Liver (tissue), 3 donors: Measurements from ENCODE around the gene ROPN1B.

Source experiments
- EGR1 ChIP-seq, 2 donors: IDR thresholded peaks; 2 replicates each; pipeline ENCODE4 v1.6.1; 2016 to 2018; ENCODE audit warnings: antibody characterized with exemption in 2 of 2, low read depth in 2 of 2
- GABPA ChIP-seq, 2 donors: IDR thresholded peaks in 1 of 2; conservative IDR thresholded peaks in 1 of 2; 2 replicates each; pipeline ENCODE4 v1.6.1; 2016; ENCODE audit warnings: antibody characterized with exemption in 2 of 2, mild to moderate bottlenecking in 1 of 2, moderate library complexity in 1 of 2
- HNF4A ChIP-seq, 2 donors: conservative IDR thresholded peaks; 2 replicates each; pipeline ENCODE4 v1.6.1; 2016; ENCODE audit warnings: antibody characterized with exemption in 2 of 2, mild to moderate bottlenecking in 2 of 2
- HNF4G ChIP-seq: IDR thresholded peaks from 2 replicates; pipeline ENCODE4 v1.6.1; 2016; ENCODE audit warnings: antibody characterized with exemption
- JUND ChIP-seq, 2 donors: IDR thresholded peaks; 2 replicates each; pipeline ENCODE4 v1.6.1; 2016; ENCODE audit warnings: antibody characterized with exemption in 2 of 2
- RAD21 ChIP-seq, 2 donors: IDR thresholded peaks; 2 replicates each; pipeline ENCODE4 v1.6.1; 2016; ENCODE audit warnings: antibody characterized with exemption in 2 of 2, mild to moderate bottlenecking in 2 of 2
- RXRA ChIP-seq, 2 donors: IDR thresholded peaks; 2 replicates each; pipeline ENCODE4 v1.6.1; 2017 to 2018; ENCODE audit warnings: antibody characterized with exemption in 2 of 2, mild to moderate bottlenecking in 1 of 2
- SP1 ChIP-seq: IDR thresholded peaks from 2 replicates; pipeline ENCODE4 v1.6.1; 2018; ENCODE audit warnings: antibody characterized with exemption, mild to moderate bottlenecking
- TAF1 ChIP-seq: conservative IDR thresholded peaks from 2 replicates; pipeline ENCODE4 v1.6.1; 2016; ENCODE audit warnings: antibody characterized with exemption, mild to moderate bottlenecking
- YY1 ChIP-seq: IDR thresholded peaks from 2 replicates; pipeline ENCODE4 v1.6.1; 2016; ENCODE audit warnings: antibody characterized with exemption, mild to moderate bottlenecking
- TF ChIP-seq, protein P1 (sequence below): IDR thresholded peaks from 2 replicates; pipeline ENCODE4 v1.6.1; 2016; ENCODE audit warnings: antibody characterized with exemption
- TF ChIP-seq, protein P2 (sequence below): fragments of 150-350 bp; IDR thresholded peaks from 2 replicates; pipeline ENCODE4 v1.5.1; 2017; ENCODE audit warnings: improper control_type of control experiment, low read depth, low read length; ENCODE audit not compliant: missing input control
- TF ChIP-seq, protein P3 (sequence below): IDR thresholded peaks from 2 replicates; pipeline ENCODE4 v1.6.1; 2016; ENCODE audit warnings: antibody characterized with exemption, mild to moderate bottlenecking
- donor health status: healthy.
- donor health status: healthy.

DNA sequence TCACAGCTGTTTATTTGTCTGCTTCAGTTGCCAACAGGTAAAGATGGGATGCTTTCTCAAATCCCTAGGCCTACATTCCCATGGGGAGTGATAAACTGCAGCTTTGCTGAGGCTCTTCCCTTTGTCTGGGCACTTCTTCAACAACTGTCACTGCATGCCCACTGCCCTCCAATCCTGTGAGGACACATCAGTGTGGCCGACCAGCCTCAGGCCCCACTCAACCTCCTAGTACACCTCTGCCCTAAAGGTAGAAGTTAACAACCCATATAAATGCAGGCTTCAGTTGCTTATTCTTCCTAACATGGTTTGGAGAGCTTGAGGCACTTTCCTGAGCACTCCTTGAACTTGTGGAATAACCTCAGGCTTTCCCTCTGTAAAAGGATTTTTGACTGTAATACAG, 49.6 kb downstream of the ROPN1B start:
- no peak for TF ChIP-seq TAF1
- TF ChIP-seq, protein P1, sequence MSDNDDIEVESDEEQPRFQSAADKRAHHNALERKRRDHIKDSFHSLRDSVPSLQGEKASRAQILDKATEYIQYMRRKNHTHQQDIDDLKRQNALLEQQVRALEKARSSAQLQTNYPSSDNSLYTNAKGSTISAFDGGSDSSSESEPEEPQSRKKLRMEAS, result no peak
- TF ChIP-seq, protein P2, sequence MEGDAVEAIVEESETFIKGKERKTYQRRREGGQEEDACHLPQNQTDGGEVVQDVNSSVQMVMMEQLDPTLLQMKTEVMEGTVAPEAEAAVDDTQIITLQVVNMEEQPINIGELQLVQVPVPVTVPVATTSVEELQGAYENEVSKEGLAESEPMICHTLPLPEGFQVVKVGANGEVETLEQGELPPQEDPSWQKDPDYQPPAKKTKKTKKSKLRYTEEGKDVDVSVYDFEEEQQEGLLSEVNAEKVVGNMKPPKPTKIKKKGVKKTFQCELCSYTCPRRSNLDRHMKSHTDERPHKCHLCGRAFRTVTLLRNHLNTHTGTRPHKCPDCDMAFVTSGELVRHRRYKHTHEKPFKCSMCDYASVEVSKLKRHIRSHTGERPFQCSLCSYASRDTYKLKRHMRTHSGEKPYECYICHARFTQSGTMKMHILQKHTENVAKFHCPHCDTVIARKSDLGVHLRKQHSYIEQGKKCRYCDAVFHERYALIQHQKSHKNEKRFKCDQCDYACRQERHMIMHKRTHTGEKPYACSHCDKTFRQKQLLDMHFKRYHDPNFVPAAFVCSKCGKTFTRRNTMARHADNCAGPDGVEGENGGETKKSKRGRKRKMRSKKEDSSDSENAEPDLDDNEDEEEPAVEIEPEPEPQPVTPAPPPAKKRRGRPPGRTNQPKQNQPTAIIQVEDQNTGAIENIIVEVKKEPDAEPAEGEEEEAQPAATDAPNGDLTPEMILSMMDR, result no peak
- TF ChIP-seq JUND (IDR thresholded peaks at IDR 0.05), result no peak
- no peak for TF ChIP-seq HNF4G
- TF ChIP-seq, protein P3, sequence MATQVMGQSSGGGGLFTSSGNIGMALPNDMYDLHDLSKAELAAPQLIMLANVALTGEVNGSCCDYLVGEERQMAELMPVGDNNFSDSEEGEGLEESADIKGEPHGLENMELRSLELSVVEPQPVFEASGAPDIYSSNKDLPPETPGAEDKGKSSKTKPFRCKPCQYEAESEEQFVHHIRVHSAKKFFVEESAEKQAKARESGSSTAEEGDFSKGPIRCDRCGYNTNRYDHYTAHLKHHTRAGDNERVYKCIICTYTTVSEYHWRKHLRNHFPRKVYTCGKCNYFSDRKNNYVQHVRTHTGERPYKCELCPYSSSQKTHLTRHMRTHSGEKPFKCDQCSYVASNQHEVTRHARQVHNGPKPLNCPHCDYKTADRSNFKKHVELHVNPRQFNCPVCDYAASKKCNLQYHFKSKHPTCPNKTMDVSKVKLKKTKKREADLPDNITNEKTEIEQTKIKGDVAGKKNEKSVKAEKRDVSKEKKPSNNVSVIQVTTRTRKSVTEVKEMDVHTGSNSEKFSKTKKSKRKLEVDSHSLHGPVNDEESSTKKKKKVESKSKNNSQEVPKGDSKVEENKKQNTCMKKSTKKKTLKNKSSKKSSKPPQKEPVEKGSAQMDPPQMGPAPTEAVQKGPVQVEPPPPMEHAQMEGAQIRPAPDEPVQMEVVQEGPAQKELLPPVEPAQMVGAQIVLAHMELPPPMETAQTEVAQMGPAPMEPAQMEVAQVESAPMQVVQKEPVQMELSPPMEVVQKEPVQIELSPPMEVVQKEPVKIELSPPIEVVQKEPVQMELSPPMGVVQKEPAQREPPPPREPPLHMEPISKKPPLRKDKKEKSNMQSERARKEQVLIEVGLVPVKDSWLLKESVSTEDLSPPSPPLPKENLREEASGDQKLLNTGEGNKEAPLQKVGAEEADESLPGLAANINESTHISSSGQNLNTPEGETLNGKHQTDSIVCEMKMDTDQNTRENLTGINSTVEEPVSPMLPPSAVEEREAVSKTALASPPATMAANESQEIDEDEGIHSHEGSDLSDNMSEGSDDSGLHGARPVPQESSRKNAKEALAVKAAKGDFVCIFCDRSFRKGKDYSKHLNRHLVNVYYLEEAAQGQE, result no peak
- no peak for TF ChIP-seq YY1
- no peak for TF ChIP-seq SP1
- TF ChIP-seq EGR1 (IDR thresholded peaks at IDR 0.05; ENCODE audit: low read depth in 2 of 2), result no peak
- TF ChIP-seq HNF4A (conservative IDR thresholded peaks at IDR 0.05), result no peak
- TF ChIP-seq RAD21 (IDR thresholded peaks at IDR 0.05), result no peak
- TF ChIP-seq RXRA (IDR thresholded peaks at IDR 0.05), result no peak
- TF ChIP-seq GABPA (IDR thresholded peaks at IDR 0.05 in 1 of 2, conservative IDR thresholded peaks at IDR 0.05 in 1 of 2), result no peak
